ENCODE data around the gene TMEM43. TPM values are rescaled to one million over a fixed set of nuclear protein-coding genes. Genes with fewer than 3 reads are reported as not detected.

Gene TMEM43
- total and polyA plus RNA-seq, 2 of the 13 experiments (the other 11 are each of a cell fraction or from before 2014, with no cell fraction given) = 48.9 to 50.5 TPM

GRCh38 chr3:14077310-14077709, 47.5 kb upstream of the TMEM43 start (continued):
- TF ChIP-seq ZNF781 (CRISPR knock-in tag; IDR thresholded peaks at IDR 0.05; ENCODE audit: borderline replicate concordance, not compliant biosample characterization) = no peak
- TF ChIP-seq ZNF329 (CRISPR knock-in tag; IDR thresholded peaks at IDR 0.05; ENCODE audit: low read depth) = no peak
- no peak for TF ChIP-seq NCOA5 (CRISPR knock-in tag; IDR thresholded peaks at IDR 0.05)
- TF ChIP-seq NBN (conservative IDR thresholded peaks at IDR 0.05) = no peak

GRCh38 chr3:14082108-14082657, 42.7 kb upstream of the TMEM43 start:
- Histone ChIP-seq H2AFZ (ENCODE audit: low read length) (no peak overlapping the region), H3K9me3 (ENCODE audit: low read length) (peaks cover 8% of the 10 kb centered on the region), H3K4me1 (ENCODE audit: insufficient read depth, low read length) (no peaks in the 10 kb centered on the region), H3K9ac (ENCODE audit: insufficient read depth, low read depth, low read length) (no peak overlapping the region), H3K27me3 (ENCODE audit: control insufficient read depth in 1 of 2, insufficient read depth in 2 of 2, low read length in 2 of 2) (peaks cover 0 to 2% of the 10 kb centered on the region in 2 experiments; a peak in 1 of 5 replicates), H3K4me2 (ENCODE audit: low read depth, low read length) (no peak overlapping the region), H3K27ac (ENCODE audit: extremely low read length, insufficient read depth, low read length) (no peak overlapping the region), H3K79me2 (ENCODE audit: insufficient read depth, low read length) (no peaks in the 10 kb centered on the region), H3K36me3 (replicated peaks in 1 of 2; ENCODE audit: control insufficient read depth in 1 of 2, insufficient read depth in 2 of 2, low read length in 2 of 2) (no peaks in the 10 kb centered on the region), H3K4me3 (replicated peaks in 1 of 3; ENCODE audit: insufficient read depth in 1 of 3, low read depth in 2 of 3, low read length in 3 of 3) (no peak overlapping the region), H4K20me1 (ENCODE audit: insufficient read depth, low read length) (no peaks in the 10 kb centered on the region)
- ChIA-PET POLR2A (no interaction called here), CTCF (ENCODE audit: low intra/inter-chr PET ratio, low total read pairs) (no interaction called here)
- no peak for FAIRE-seq
- in situ Hi-C loops (cut with HindIII; ENCODE audit: extremely low pct_ligation_motif_present, low pct_unique_long_range_greater_than_20kb) = no loop called here
- intact Hi-C loops (cut with micrococcal nuclease; ENCODE audit: unreplicated experiment) = no loop called here
- ATAC-seq = no peak
- no TSS peak for BruUV-seq (replicated peaks)
- 19% methylated on average over 5 of the region's 5 CpGs for WGBS (ENCODE audit: low lambda C conversion rate)
- no peak for DNase-seq (ENCODE audit: low spot score)
- TF ChIP-seq KLF11 (CRISPR knock-in tag; IDR thresholded peaks at IDR 0.05) = no peak
- no peak for TF ChIP-seq ZFP41 (CRISPR knock-in tag; IDR thresholded peaks at IDR 0.05; ENCODE audit: borderline replicate concordance)
- TF ChIP-seq HNRNPK (IDR thresholded peaks at IDR 0.05; ENCODE audit: low read depth, low read length, poor library complexity, severe bottlenecking) = no peak
- no peak for TF ChIP-seq ARID5B (CRISPR knock-in tag; IDR thresholded peaks at IDR 0.05)
- TF ChIP-seq ASH2L (IDR thresholded peaks at IDR 0.05; ENCODE audit: insufficient read length, low read depth, low read length) = no peak
- TF ChIP-seq ZZZ3 (CRISPR knock-in tag; IDR thresholded peaks at IDR 0.05; ENCODE audit: borderline replicate concordance) = no peak
- TF ChIP-seq GATA4 (IDR thresholded peaks at IDR 0.05; ENCODE audit: borderline replicate concordance, low read depth) = no peak
- no peak for TF ChIP-seq GMEB1 (CRISPR knock-in tag; IDR thresholded peaks at IDR 0.05; ENCODE audit: borderline replicate concordance)
- TF ChIP-seq TEAD3 (CRISPR knock-in tag; optimal IDR thresholded peaks at IDR 0.05; ENCODE audit: borderline replicate concordance) = no peak
- TF ChIP-seq TAF1 (CRISPR knock-in tag; IDR thresholded peaks at IDR 0.05) = no peak
- no peak for TF ChIP-seq ZNF496 (CRISPR knock-in tag; IDR thresholded peaks at IDR 0.05; ENCODE audit: insufficient replicate concordance)
- no peak for TF ChIP-seq AGO2 (optimal IDR thresholded peaks at IDR 0.05; ENCODE audit: low read depth, low read length)
- TF ChIP-seq SRSF1 (optimal IDR thresholded peaks at IDR 0.05; ENCODE audit: low read depth, low read length) = no peak
- TF ChIP-seq BCL6 (CRISPR knock-in tag; IDR thresholded peaks at IDR 0.05) = no peak
- TF ChIP-seq JUN (CRISPR knock-in tag; IDR thresholded peaks at IDR 0.05) = no peak
- no peak for TF ChIP-seq FOSL2 (CRISPR knock-in tag; IDR thresholded peaks at IDR 0.05)
